Left cardiac atrium (tissue), 4 donors: ENCODE results near the gene CD63. TPM values are rescaled to one million over a fixed set of nuclear protein-coding genes. Genes with fewer than 3 reads are reported as not detected.
"Not testable (repeated sequence)": the region's sequence is repeated elsewhere in the genome, so short reads cannot be mapped to it uniquely, and the experiment has no call there.

Experiments
- ATAC-seq, 2 donors: fragments of 200-7000 bp; cut with Tn5 transposase; one replicate each; pipeline ENCODE4 v1.9.1; 2020; ENCODE audit warnings: mild to moderate bottlenecking in 2 of 2, moderate library complexity in 2 of 2
- DNase-seq: peaks from one replicate; pipeline ENCODE4 v3.0.0-alpha.2; 2020
- intact Hi-C, 2 donors: fragments of 100-400 bp; cut with DNase I; formaldehyde crosslinking; loops; one replicate each; pipeline versions ENCODE4 v1.14.1 to v1.15.1; 2022 to 2023
- long read RNA-seq: library from polyadenylated mRNA; unstranded; transcript quantifications from one replicate; pipeline ENCODE4 v2.0.0, GENCODE V29; 2021
- total RNA-seq, 2 donors: library from RNA; stranded (reverse); fragmentation: NEBNext Ultra II Directional; extraction: Animal tissue kit (Norgen Biotek cat#: 25700); gene quantifications; one replicate each; pipeline ENCODE4 v1.2.1, GENCODE V29; 2021
- donor health status: DM: no; HTN: yes; CAD: no.
- donor health status: DM: no; HTN: yes; CAD: no; lungs with severe emphysema.
- donor health status: DM: yes; HTN: yes; CAD: no.
- donor health status: Dilated cardiomyopathy.

Gene CD63, protein sequence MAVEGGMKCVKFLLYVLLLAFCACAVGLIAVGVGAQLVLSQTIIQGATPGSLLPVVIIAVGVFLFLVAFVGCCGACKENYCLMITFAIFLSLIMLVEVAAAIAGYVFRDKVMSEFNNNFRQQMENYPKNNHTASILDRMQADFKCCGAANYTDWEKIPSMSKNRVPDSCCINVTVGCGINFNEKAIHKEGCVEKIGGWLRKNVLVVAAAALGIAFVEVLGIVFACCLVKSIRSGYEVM
- total RNA-seq = 1,000 to 10,000 TPM; 1,288 to 1,875 TPM
- long read RNA-seq, transcript CD63-201 (8 exons, 1,070 nt) = major isoform, 85 of 106 reads
- long read RNA-seq, transcript CD63-208 (8 exons, 1,233 nt) = minor isoform, 5 of 106 reads
- long read RNA-seq, partial matches to known transcripts = 1 of 106 reads
- long read RNA-seq, other reads (novel, unspliced or antisense) = 7 of 106 reads

DNA sequence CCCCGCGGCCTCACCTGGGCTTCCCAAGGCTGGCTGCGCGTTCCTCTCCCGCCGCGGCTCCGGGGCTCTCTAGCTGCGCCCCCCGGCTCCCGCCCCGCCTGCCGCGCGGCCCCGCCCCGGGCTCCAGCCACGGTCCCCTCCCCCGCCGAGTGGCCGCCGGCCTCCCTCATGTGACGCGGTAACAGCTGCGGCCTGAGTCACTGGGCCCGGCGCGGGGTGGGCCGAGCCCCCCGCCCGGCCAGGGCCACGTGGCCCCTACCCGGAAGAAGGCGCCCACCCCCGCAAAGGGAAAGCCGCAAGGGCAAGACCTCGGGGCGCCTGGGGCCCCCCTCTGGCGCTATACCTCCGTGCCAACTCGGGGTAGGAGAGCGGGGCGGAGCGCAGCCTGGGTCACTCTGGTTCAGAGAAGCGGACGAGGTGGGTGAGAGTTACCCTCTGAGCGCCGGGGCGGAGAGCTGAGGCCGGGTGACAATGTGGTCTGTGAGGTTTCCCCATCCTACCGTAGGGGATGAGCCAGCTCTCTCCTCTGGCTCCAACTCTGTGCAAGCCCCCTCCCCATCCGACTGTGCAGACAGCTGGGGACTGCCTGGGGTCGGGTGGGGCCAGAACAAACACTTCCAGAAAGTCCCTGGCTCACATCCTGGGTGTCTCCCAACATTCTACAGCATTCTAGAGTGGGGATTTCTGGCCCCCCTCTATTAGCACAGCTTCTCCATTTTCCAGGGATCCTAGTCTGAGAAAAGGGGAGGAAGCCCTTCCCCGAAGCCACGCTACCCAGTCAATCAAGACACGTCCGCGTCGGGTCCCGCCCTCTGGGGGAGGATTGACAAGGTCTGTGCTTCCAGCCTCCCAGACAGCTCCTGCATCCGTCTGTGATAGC is at the start of gene CD63:
Gene CD63, minus strand, starts transcription at position 71 of the 880 bp plus-strand sequence. CDS start 668 bp downstream, outside the sequence.
- intact Hi-C loops = no loop called here
- ATAC-seq (peak; percentile 85 to 88), DNase-seq (peak; percentile 95)

DNA sequence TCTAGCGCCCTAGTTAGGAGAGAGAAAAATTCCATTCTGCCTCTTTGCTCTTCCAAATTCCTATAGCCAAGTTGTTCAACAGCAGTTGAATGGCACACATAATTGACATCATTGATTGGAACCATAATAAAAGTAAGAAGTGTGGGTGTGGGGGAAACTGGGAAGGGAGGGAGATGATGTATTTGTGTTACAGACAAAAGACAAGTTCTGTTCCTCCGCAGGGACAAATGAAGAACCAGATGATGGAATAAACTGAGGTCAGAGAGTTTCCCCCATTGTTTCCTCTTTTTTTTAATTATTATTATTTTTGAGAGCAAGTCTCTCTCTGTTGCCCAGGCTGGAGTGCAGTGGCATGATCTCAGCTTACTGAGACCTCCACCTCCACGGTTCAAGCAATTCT is 49.0 kb upstream of the CD63 start:
- intact Hi-C loops = no loop called here
- DNase-seq = no peak
- ATAC-seq = no peak

DNA sequence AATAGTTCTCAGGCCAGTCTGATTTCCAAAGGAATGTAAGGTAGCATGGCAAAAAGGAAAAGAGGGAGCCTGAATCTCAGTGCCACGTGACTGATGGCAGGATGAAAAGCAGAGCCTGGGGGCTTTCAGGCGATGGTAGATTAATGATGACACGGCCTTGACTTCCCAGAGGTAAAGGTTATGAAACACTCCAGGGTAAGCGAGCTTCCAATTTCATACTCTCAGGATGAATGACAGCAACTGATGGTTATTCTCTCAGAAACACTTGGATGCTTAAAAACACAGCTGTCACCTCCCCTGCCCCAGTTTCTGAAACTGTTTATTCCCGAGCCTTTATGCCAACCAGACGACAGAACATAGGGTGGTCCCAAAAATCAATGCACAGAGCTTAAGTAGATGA is 42.9 kb upstream of the CD63 start:
- ATAC-seq (no peak), DNase-seq (no peak)
- intact Hi-C loops = no loop called here

DNA sequence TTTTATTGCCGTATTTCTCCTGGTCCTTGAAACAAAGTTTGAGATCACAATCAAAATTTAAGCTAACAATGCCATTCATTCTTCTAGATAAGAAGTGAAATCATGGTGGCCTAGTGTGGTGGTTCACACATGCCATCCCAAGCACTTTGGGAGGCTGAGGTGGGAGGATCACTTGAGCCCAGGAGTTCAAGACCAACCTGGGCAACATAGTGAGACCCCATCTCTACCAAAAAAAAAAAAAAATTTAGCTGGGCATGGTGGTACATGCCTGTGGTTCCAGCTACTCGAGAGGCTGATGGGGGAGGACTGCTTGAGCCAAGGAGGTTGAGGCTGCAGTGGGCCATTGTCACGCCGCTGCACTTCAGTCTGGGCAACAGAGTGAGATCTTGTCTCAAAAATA is 38.3 kb upstream of the CD63 start:
- intact Hi-C loops = no loop called here
- DNase-seq = no peak
- ATAC-seq = no peak

- intact Hi-C loops = no loop called here
- no peak for DNase-seq
- ATAC-seq = no peak
Measured at GRCh38 chr12:55765736-55766290, 37.0 kb upstream of the CD63 start.

DNA sequence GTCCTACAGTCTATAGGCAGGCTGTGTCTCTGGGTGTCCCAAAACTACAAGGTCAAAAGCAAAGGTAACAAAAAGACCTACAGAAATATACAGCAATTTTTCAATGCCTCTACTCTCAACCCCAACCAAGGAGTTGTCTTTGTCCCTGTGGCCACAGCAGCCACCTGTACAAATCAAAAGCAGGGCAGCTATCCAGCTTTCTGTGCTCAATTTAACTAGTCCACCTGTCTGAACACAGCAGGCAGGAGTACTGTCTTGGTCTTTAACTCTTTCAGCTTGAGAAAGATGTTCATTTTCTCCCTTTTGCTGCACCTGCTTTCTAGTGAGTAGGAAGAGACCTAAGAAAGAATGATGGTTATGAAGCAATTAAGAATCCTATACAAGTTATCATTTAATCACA is 33.8 kb upstream of the CD63 start:
- no peak for DNase-seq
- intact Hi-C loops = no loop called here
- ATAC-seq = no peak

DNA sequence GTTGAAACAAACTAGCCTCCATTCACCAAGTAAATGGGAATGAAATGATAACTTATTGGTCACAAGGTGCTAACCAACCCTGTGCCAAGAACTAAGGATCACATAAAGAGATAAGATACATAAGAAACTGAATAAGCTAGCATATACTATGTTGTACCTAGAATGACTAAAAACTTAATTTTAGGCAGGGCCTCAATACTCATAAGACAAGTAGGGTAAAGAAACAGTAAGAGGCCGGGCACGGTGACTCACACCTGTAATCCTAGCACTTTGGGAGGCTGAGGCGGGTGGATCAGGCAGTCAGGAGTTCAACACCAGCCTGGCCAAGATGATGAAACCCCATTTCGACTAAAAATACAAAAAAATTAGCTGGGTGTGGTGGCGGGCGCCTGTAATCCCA is 31.9 kb upstream of the CD63 start:
- ATAC-seq (no peak), DNase-seq (no peak)

DNA sequence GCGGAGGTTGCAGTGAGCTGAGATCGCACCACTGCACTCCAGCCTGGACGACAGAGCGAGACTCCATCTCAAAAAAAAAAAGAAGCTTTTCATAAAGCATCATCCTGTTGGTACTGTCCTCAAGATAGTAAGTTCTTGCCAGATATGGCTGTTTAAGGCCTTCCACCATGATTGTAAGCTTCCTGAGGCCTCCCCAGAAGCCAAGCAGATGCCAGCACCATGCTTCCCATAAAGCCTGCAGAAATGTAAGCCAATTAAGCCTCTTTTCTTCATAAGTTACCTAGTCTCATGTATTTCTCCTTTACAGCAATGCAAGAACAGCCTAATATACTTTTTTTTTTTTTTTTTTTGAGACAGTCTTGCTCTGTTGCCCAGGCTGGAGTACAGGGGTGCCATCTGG is 29.8 kb upstream of the CD63 start:
- DNase-seq, intact Hi-C loops, ATAC-seq: not testable (repeated sequence)

More for the DNA sequence above, 31.9 kb upstream of the CD63 start:
- intact Hi-C loops = no loop called here

DNA sequence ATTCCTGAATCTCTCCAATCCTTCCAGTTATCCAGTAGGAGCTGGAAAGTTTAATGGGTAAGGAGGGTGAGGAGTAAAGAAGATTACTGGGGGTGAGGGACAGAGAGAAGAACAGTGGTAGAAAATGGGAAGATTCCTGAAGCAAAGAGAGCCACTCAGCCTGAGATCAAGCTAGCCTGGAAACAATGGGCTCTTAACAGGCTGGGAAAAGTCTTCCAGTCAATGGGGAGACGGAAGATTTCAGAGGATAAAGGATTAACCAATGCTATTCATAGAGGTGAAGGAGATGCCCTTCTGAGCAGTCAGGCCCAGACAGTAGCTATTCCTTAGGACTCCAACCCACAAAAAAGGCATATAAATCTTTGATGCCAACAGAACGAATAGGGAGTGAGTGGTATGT is 28.9 kb upstream of the CD63 start:
- no peak for ATAC-seq
- no peak for DNase-seq
- intact Hi-C loops = no loop called here

DNA sequence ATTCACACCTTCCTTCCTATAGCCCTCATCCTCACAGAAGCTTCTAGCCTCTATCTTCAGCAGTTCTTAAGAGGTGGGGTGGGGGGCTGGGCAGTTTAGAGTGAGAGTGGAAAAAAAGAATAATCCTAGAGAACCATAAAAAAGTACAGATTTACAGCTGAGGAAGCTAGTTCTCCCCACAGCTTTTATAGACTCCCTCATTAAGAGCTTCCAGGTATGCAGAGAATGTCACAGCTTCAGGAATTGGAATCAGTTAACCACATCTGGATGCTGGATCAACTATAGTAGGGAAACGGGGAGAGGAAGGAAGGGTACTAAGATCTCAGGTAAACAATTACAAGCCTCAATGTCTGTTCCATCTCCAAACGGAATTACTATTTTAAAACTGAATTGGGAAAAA is 26.4 kb upstream of the CD63 start:
- intact Hi-C loops = no loop called here
- DNase-seq = no peak
- ATAC-seq = no peak

DNA sequence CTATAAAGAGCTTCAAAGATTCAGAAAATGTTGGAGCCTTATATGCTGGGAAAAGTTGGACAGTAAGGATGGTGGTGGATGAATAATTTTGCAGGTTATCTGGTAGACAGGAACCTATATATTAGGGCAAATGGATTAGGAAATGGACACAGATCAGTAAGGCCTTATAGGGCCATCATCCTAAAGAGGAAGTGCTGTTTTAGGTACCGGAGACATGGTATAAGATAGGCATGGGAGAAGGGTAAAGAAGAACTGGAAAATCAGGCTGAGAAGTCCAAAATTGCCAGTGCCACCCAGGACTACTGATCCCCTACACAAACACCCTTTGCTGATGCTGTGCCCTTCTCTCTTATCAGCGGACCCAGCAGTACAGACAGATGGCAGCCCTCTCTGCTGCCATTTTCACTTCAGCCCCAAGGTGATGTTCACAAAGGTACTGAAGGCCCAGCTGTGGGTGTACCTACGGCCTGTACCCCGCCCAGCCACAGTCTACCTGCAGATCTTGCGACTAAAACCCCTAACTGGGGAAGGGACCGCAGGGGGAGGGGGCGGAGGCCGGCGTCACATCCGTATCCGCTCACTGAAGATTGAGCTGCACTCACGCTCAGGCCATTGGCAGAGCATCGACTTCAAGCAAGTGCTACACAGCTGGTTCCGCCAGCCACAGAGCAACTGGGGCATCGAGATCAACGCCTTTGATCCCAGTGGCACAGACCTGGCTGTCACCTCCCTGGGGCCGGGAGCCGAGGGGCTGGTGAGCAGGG is 19.6 kb upstream of the CD63 start:
- DNase-seq = no peak
- ATAC-seq = no peak
- intact Hi-C loops = loop anchor here in 1 of 2 donors (10.0 kb wide), 2 partner anchors 46 to 186 kb away; partner anchors contain the start of gene DGKA

DNA sequence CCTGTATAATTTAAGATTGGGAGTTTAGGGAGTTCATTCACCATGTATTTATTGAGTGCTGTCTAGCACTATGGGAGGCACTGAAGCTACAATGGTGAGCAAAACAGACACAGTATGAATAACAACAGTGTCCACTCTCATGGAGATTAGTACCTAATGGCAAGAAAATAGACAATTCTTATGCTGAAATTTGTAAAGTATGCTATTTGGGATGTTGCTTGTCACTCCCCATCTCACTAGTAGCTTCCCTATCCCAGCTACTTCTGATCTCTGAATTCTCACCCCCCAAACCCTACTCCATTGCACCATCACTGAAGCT is 18.1 kb upstream of the CD63 start:
- DNase-seq (no peak), ATAC-seq (no peak)
- intact Hi-C loops = loop anchor here in 1 of 2 donors (10.0 kb wide), 2 partner anchors 48 to 188 kb away; partner anchors contain the start of gene DGKA

- ATAC-seq = no peak
- intact Hi-C loops = loop anchor here in 1 of 2 donors (10.0 kb wide), 2 partner anchors 48 to 188 kb away; partner anchors contain the start of gene DGKA
Measured at GRCh38 chr12:55746174-55746912, 17.5 kb upstream of the CD63 start.

DNA sequence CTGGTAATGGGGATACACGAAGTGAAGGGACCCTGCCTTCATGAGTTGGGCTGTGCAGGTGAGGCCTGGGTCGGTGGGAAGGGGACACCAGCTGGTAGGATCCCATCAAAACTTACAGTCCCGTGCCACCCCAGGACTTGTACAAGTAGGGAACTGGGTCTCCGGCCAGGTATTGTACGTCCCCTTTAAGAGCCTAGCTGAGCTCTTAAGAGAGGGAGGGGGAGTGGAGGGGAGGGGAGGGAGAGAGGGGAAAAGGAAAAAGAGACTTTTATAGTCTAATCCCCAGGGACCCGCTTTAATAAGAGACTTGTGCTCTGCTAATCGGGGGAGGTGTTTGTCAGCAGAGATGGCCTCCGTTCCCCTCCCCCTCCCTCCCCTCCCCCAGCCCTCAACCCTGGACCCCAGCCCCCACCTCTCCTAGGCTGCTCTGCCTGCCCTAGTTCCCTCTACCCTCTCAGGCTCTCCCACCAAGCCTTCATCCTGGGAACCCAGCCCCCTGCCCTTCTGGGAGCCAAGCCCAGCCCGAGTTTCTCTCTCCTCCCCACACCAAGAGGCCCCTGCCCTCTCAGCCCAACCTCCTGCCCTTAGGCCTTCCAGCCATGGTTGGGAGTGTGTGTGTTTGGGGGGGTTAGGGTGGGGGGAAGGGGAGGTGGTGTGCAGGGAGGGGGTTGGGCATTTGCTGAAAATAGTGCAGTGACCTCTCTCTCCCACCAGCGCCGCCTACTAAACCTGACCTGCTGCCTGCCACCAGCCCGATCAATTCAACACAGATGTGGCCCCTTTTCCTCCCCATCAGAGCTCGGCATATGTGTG is 16.8 kb upstream of the CD63 start:
- peak; percentile 14 to 16 for ATAC-seq
- no peak for DNase-seq
- intact Hi-C loops = loop anchor here in 1 of 2 donors (10.0 kb wide), 2 partner anchors 49 to 189 kb away; partner anchors contain the start of gene DGKA

More at GRCh38 chr12:55746174-55746912, 17.5 kb upstream of the CD63 start:
- no peak for DNase-seq

- DNase-seq = no peak
- peak in 1 of 2 donors; percentile 1 for ATAC-seq
- intact Hi-C loops = loop anchor here (5.0 to 10.0 kb wide), 4 partner anchors 50 to 190 kb away; partner anchors contain the start of genes DGKA (in 1 of the 2), ORMDL2 (in 1 of the 2) and SARNP (in 1 of the 2)
Measured at GRCh38 chr12:55744340-55745030, 15.7 kb upstream of the CD63 start.
